ENCODE results near the gene TTC13. TPM values are rescaled to one million over a fixed set of nuclear protein-coding genes. Genes with fewer than 3 reads are reported as not detected.

Gene TTC13
- total RNA-seq, 1 donor from 2014 or later: 17.0 TPM

- intact Hi-C loops (cut with DNase I): no loop called here
- Histone ChIP-seq H3K4me1 (peaks cover 87% of the 10 kb centered on the region), H3K27me3 (ENCODE audit: low read depth) (no peaks in the 10 kb centered on the region), H3K9me3 (no peaks in the 10 kb centered on the region), H3K27ac (peak overlapping the region; percentile 4), H3K36me3 (no peaks in the 10 kb centered on the region), H3K4me3 (no peak overlapping the region)
- no peak for DNase-seq
- TF ChIP-seq CTCF (IDR thresholded peaks at IDR 0.05): no peak
- no peak for ATAC-seq
Observed at GRCh38 chr1:230861489-230861888, 117.2 kb downstream of the TTC13 start.

- Histone ChIP-seq H3K27me3 (ENCODE audit: low read depth) (no peaks in the 10 kb centered on the region), H3K4me1 (peaks cover 80% of the 10 kb centered on the region), H3K9me3 (no peaks in the 10 kb centered on the region), H3K36me3 (no peaks in the 10 kb centered on the region), H3K4me3 (no peak overlapping the region), H3K27ac (no peak overlapping the region)
- TF ChIP-seq CTCF (IDR thresholded peaks at IDR 0.05): no peak
- DNase-seq (no peak), ATAC-seq (no peak)
- intact Hi-C loops (cut with DNase I): no loop called here
Observed at GRCh38 chr1:230860617-230861384, 117.9 kb downstream of the TTC13 start.

GRCh38 chr1:230858918-230859729 lies 119.5 kb downstream of the TTC13 start:
- Histone ChIP-seq H3K27ac (peak overlapping the region; percentile 50), H3K36me3 (peaks cover 11% of the 10 kb centered on the region), H3K4me1 (peaks cover 70% of the 10 kb centered on the region), H3K4me3 (no peak overlapping the region), H3K27me3 (ENCODE audit: low read depth) (no peaks in the 10 kb centered on the region), H3K9me3 (no peaks in the 10 kb centered on the region)
- ATAC-seq (peak in 1 of 2 donors; percentile 11), DNase-seq (no peak)
- no peak for TF ChIP-seq CTCF (IDR thresholded peaks at IDR 0.05)
- intact Hi-C loops (cut with DNase I): no loop called here

GRCh38 chr1:230858236-230858820 lies 120.3 kb downstream of the TTC13 start:
- peaks cover 18% of the 10 kb centered on the region for H3K36me3 ChIP-seq
- intact Hi-C loops (cut with DNase I): no loop called here
- peaks cover 62% of the 10 kb centered on the region for H3K4me1 ChIP-seq
- TF ChIP-seq CTCF (IDR thresholded peaks at IDR 0.05): no peak
- H3K4me3 ChIP-seq: no peak overlapping the region
- H3K27ac ChIP-seq: peak overlapping the region; percentile 50
- H3K9me3 ChIP-seq: no peaks in the 10 kb centered on the region
- DNase-seq (no peak), ATAC-seq (no peak)
- no peaks in the 10 kb centered on the region for H3K27me3 ChIP-seq (ENCODE audit: low read depth)

DNA sequence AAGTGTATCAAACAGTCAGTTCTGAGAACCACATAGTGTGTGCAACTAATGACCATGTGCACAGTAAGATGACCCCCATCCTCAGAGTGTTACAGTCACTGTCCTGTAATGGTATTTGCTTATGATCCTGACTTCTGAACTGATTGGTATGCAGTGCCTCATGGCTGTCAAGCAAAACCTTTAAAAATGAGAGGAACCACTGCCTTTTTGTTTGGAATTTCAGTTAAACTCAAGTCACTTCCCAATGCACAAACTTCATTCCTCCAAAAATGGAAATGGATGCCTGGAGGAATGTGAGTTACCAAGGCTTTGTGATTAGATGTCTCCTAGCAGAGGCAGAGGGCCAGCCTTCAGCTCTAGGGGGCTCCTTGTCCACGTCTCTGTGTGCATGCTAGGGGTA lies 120.8 kb downstream of the TTC13 start:
- ATAC-seq (no peak), DNase-seq (no peak)
- no peak for TF ChIP-seq CTCF (IDR thresholded peaks at IDR 0.05)
- Histone ChIP-seq H3K9me3 (peaks cover 2% of the 10 kb centered on the region), H3K4me3 (no peak overlapping the region), H3K27ac (peak overlapping the region; percentile 50), H3K4me1 (peaks cover 57% of the 10 kb centered on the region), H3K27me3 (ENCODE audit: low read depth) (no peaks in the 10 kb centered on the region), H3K36me3 (peaks cover 21% of the 10 kb centered on the region)
- intact Hi-C loops (cut with DNase I): no loop called here

Measured in lower lobe of right lung (tissue), 2 donors.